Ovary (tissue), 9 donors: ENCODE results near the gene CD209. TPM values are rescaled to one million over a fixed set of nuclear protein-coding genes. Genes with fewer than 3 reads are reported as not detected.

ENCODE experiments used
- DNase-seq, 5 donors: peaks; one replicate each; pipeline ENCODE4 v3.0.0-alpha.2; 2019 to 2020
- H3K27ac ChIP-seq, 2 donors: fragments of 200-600 bp; one replicate each; pipeline versions ENCODE4 v1.5.1 to v1.8.0; 2019 to 2022
- H3K27me3 ChIP-seq: fragments of 200-600 bp; one replicate; pipeline ENCODE4 v1.8.0; 2022
- H3K36me3 ChIP-seq: fragments of 200-600 bp; sonication (generic); one replicate; pipeline ENCODE4 v1.5.1; 2019
- H3K4me1 ChIP-seq: one replicate; pipeline ENCODE4 v1.8.1; 2013; ENCODE audit warnings: mild to moderate bottlenecking, moderate library complexity; ENCODE audit not compliant: insufficient read depth
- H3K4me3 ChIP-seq: fragments of 200-600 bp; sonication (generic); one replicate; pipeline ENCODE4 v1.5.1; 2017
- H3K9me3 ChIP-seq, 2 donors: fragments of 200-600 bp in 1 of 2; sonication (generic) in 1 of 2; one replicate each; pipeline versions ENCODE4 v1.5.1 to v1.8.1; 2013 to 2019; ENCODE audit warnings: mild to moderate bottlenecking in 1 of 2, moderate library complexity in 1 of 2
- CTCF ChIP-seq, 3 donors: fragments of 450-650 bp in 2 of 3; fragments of 200-600 bp in 1 of 3; IDR thresholded peaks; one replicate each; pipeline versions ENCODE4 v1.5.1 to v1.8.0; 2016 to 2022; ENCODE audit warnings: antibody characterized with exemption in 3 of 3, mild to moderate bottlenecking in 1 of 3
- EP300 ChIP-seq: sonication (generic); formaldehyde crosslinking; IDR thresholded peaks from one replicate; pipeline ENCODE4 v1.6.1; 2017; ENCODE audit warnings: antibody characterized with exemption
- POLR2A ChIP-seq: fragments of 450-650 bp; IDR thresholded peaks from one replicate; pipeline ENCODE4 v1.6.1; 2017; ENCODE audit warnings: antibody characterized with exemption, mild to moderate bottlenecking, moderate library complexity
- WGBS, 3 donors: extraction: QIAGEN DNeasy Blood & Tissue Kit in 1 of 3; methylation state at CpG; one replicate each; pipeline versions ENCODE4 v1.1.5 to v1.1.7; 2013 to 2017; 5-methylcytosine and 5-hydroxymethylcytosine counted together
- intact Hi-C, 4 donors: fragments of 100-400 bp; cut with DNase I; formaldehyde crosslinking; loops; one replicate each; pipeline versions ENCODE4 v1.11.0 to v1.15.1; 2022 to 2023
- polyA plus RNA-seq, 2 donors: library from polyadenylated mRNA; stranded (reverse); fragments of 200-250 nt in 1 of 2; fragments of 350-450 nt in 1 of 2; fragmentation: Illumina TruSeq in 1 of 2; extraction: RNeasy Lipid Tissue Mini Kit (QIAGEN cat#74804) in 1 of 2; gene quantifications; one replicate each; pipeline ENCODE4 v1.2.3, GENCODE V29; 2013 to 2014
- total RNA-seq, 7 donors: library from RNA; depleted of rRNA in 2 of 7; stranded (reverse); fragments of >200 nt in 2 of 7; fragmentation: NEBNext Ultra II Directional in 3 of 7; extraction: Animal tissue kit (Norgen Biotek cat#: 25700) in 3 of 7; gene quantifications; one replicate each; pipeline versions ENCODE4 v1.1.0 to v1.2.4, GENCODE V29; 2016 to 2023
- donor health status: DM: no; HTN: no; CAD: no; lungs with moderate emphysema.
- donor health status: DM: no; HTN: no; CAD: no.
- donor health status: Bipolar disorder and iron deficiency.
- donor health status: DM: yes; HTN: yes; CAD: no.
- donor health status: DM: no; HTN: no; CAD: no.
- donor health status: DM: yes; HTN: yes; CAD: no.

CD209 gene
- total and polyA plus RNA-seq, 9 donors: 0.48 to 26.1 (median 1.7) TPM

- Histone ChIP-seq H3K4me1 (no peaks in the 10 kb centered on the region), H3K27me3 (no peaks in the 10 kb centered on the region), H3K4me3 (no peak overlapping the region), H3K36me3 (no peaks in the 10 kb centered on the region), H3K27ac (no peak overlapping the region), H3K9me3 (no peaks in the 10 kb centered on the region)
- no peak for TF ChIP-seq CTCF (IDR thresholded peaks at IDR 0.05)
- no peak for TF ChIP-seq POLR2A
- TF ChIP-seq EP300: no peak
- no peak for DNase-seq
- intact Hi-C loops: no loop called here
- WGBS, 3 donors: 70 to 80% (median 70%) methylated on average over 6 of the region's 6 CpGs
Observed at GRCh38 chr19:7733376-7733775, 14.0 kb downstream of the CD209 start.

- H3K27ac ChIP-seq: no peak within 1 kb of the TSS
- H3K4me1 ChIP-seq: no peaks in the 10 kb centered on the region
- DNase-seq: no peak
- TF ChIP-seq EP300 (no peak), POLR2A (no peak), CTCF (IDR thresholded peaks at IDR 0.05) (no peak)
- no peaks in the 10 kb centered on the region for H3K36me3 ChIP-seq
- H3K27me3 ChIP-seq: no peaks in the 10 kb centered on the region
- H3K9me3 ChIP-seq: no peaks in the 10 kb centered on the region
- H3K4me3 ChIP-seq: no peak within 1 kb of the TSS
- intact Hi-C loops: no loop called here
- WGBS, 3 donors: 54 to 60% (median 55%) methylated on average over 9 of the region's 9 CpGs
Observed at GRCh38 chr19:7732045-7732444, 15.3 kb downstream of the CD209 start, which contains the start of gene CLEC4G. Gene CLEC4G (minus strand): TSS chr19:7732110. CDS start chr19:7732102, 8 bp downstream.

GRCh38 chr19:7731615-7732014, 15.7 kb downstream of the CD209 start:
- WGBS, 3 donors: 72 to 78% (median 74%) methylated on average over 4 to 5 of the region's 5 CpGs
- no peak for DNase-seq
- intact Hi-C loops: no loop called here

GRCh38 chr19:7731218-7731595, 16.1 kb downstream of the CD209 start:
- TF ChIP-seq EP300: no peak
- no peak for TF ChIP-seq CTCF (IDR thresholded peaks at IDR 0.05)
- TF ChIP-seq POLR2A: no peak
- Histone ChIP-seq H3K27ac (no peak overlapping the region), H3K4me3 (no peak overlapping the region), H3K9me3 (no peaks in the 10 kb centered on the region), H3K36me3 (no peaks in the 10 kb centered on the region), H3K4me1 (no peaks in the 10 kb centered on the region), H3K27me3 (no peaks in the 10 kb centered on the region)
- intact Hi-C loops: no loop called here
- 48 to 64% (median 64%) methylated on average over 38 to 39 of the region's 39 CpGs for WGBS, 3 donors
- no peak for DNase-seq

More at GRCh38 chr19:7731615-7732014, 15.7 kb downstream of the CD209 start:
- H3K4me3 ChIP-seq: no peak overlapping the region
- H3K4me1 ChIP-seq: no peaks in the 10 kb centered on the region
- H3K9me3 ChIP-seq: no peaks in the 10 kb centered on the region
- H3K27me3 ChIP-seq: no peaks in the 10 kb centered on the region
- TF ChIP-seq POLR2A (no peak), EP300 (no peak), CTCF (IDR thresholded peaks at IDR 0.05) (no peak)
- no peak overlapping the region for H3K27ac ChIP-seq
- no peaks in the 10 kb centered on the region for H3K36me3 ChIP-seq
